Panc1 (cell line): ENCODE data around the gene CFAP210. TPM values are rescaled to one million over a fixed set of nuclear protein-coding genes. Genes with fewer than 3 reads are reported as not detected.

Experiments
- ATAC-seq: fragments of 200-7000 bp; cut with Tn5 transposase; 2 replicates; pipeline ENCODE4 v1.9.1; 2020; ENCODE audit warnings: mild to moderate bottlenecking, moderate library complexity
- BruUV-seq: library from RNA; stranded (reverse); fragments of 400-500 nt; replicated peaks from 2 replicates; lab custom pipeline; 2021; lab: Mats Ljungman, UMichigan
- CTCF ChIA-PET: fragments of 300-600 bp; sonication (Branson Sonifier 250); formaldehyde crosslinking; loops from one replicate; lab custom pipeline; 2022; ENCODE audit warnings: antibody characterized with exemption; lab: Charles Lee
- POLR2A ChIA-PET: fragments of 300-600 bp; sonication (Branson Sonifier 250); formaldehyde crosslinking; loops from one replicate; lab custom pipeline; 2022; ENCODE audit warnings: antibody characterized with exemption; lab: Charles Lee
- DNase-seq: peaks from one replicate; pipeline ENCODE4 v3.0.0-alpha.2; 2010; ENCODE audit warnings: low read depth, low spot score
- H3K27ac ChIP-seq: 2 replicates; pipeline ENCODE4 v1.5.1; 2011; ENCODE audit warnings: mild to moderate bottlenecking, low read length, inconsistent platforms
- H3K27me3 ChIP-seq: fragments of 200-500 bp; sonication (Bioruptor generic); 2 replicates; pipeline ENCODE4 v1.6.0; 2014; ENCODE audit warnings: low read length, inconsistent platforms; ENCODE audit not compliant: control insufficient read depth, insufficient read depth
- H3K36me3 ChIP-seq: fragments of 200-500 bp; sonication (Bioruptor generic); 2 replicates; pipeline ENCODE4 v1.5.1; 2014; ENCODE audit warnings: inconsistent platforms, mild to moderate bottlenecking, low read length, moderate library complexity; ENCODE audit not compliant: control insufficient read depth, insufficient read depth
- H3K4me1 ChIP-seq: 2 replicates; pipeline ENCODE4 v1.5.1; 2011; ENCODE audit warnings: inconsistent platforms, mild to moderate bottlenecking, low read length, moderate library complexity; ENCODE audit not compliant: control insufficient read depth, insufficient read depth
- H3K4me3 ChIP-seq, 2 experiments: 2 replicates each; pipeline ENCODE4 v1.5.1; 2011 to 2012; ENCODE audit warnings: low read depth in 2 of 2, low read length in 2 of 2, mild to moderate bottlenecking in 2 of 2, inconsistent platforms in 1 of 2, moderate library complexity in 1 of 2
- H3K9me3 ChIP-seq: fragments of 200-500 bp; sonication (Bioruptor generic); 2 replicates; pipeline ENCODE4 v1.5.1; 2014; ENCODE audit warnings: low read depth, mild to moderate bottlenecking, inconsistent platforms, low read length, moderate library complexity; ENCODE audit not compliant: control insufficient read depth, insufficient read depth
- CTCF ChIP-seq: fragments of 450-650 bp; IDR thresholded peaks from 2 replicates; pipeline ENCODE4 v1.5.1; 2017; ENCODE audit warnings: mild to moderate bottlenecking
- POLR2AphosphoS5 ChIP-seq: IDR thresholded peaks from 2 replicates; pipeline ENCODE4 v1.6.1; 2012; ENCODE audit warnings: mild to moderate bottlenecking, low read depth, low read length, moderate library complexity
- REST ChIP-seq, 2 experiments: IDR thresholded peaks; 2 replicates each; pipeline ENCODE4 v1.6.1; 2011 to 2012; ENCODE audit warnings: low read depth in 2 of 2, control low read depth in 1 of 2, low read length in 1 of 2, mild to moderate bottlenecking in 1 of 2, moderate library complexity in 1 of 2; ENCODE audit not compliant: insufficient read depth in 1 of 2
- SIN3A ChIP-seq: IDR thresholded peaks from 2 replicates; pipeline ENCODE4 v1.6.1; 2012; ENCODE audit warnings: low read depth, mild to moderate bottlenecking, low read length, moderate library complexity, borderline replicate concordance; ENCODE audit not compliant: insufficient read depth
- TCF7L2 ChIP-seq: IDR thresholded peaks from 2 replicates; pipeline ENCODE4 v1.6.1; 2011; ENCODE audit warnings: mild to moderate bottlenecking, low read depth, low read length, inconsistent platforms
- in situ Hi-C: cut with HindIII; loops from 2 replicates; pipeline ENCODE4 v1.10.0; 2016; ENCODE audit warnings: low sequenced_read_pairs, low pct_unique_long_range_greater_than_20kb
- intact Hi-C: fragments of 100-400 bp; cut with micrococcal nuclease; formaldehyde crosslinking; loops from one replicate; pipeline ENCODE4 v1.10.0; 2022; ENCODE audit not compliant: unreplicated experiment
- total RNA-seq: library from RNA; stranded (reverse); gene quantifications from one replicate; pipeline ENCODE4 v1.2.1, GENCODE V29; 2021; ENCODE audit not compliant: unreplicated experiment

Gene CFAP210
- total RNA-seq, 1 experiment from 2014 or later: 0.23 TPM

GRCh38 chr2:169727065-169727464, 32.9 kb upstream of the CFAP210 start:
- DNase-seq (no peak), ATAC-seq (no peak)
- ChIA-PET CTCF (interaction anchor here (0.6 kb wide), 1 partner anchor 226 kb away, joined by 3 read pairs; no protein-coding TSS in a partner anchor), POLR2A (no interaction called here)
- no peaks in the 10 kb centered on the region for H3K4me1 ChIP-seq
- intact Hi-C loops: no loop called here
- no peaks in the 10 kb centered on the region for H3K36me3 ChIP-seq
- TF ChIP-seq REST (IDR thresholded peaks at IDR 0.05; ENCODE audit: insufficient read depth in 1 of 2, low read depth in 2 of 2, low read length in 1 of 2) (no peak), TCF7L2 (no peak), POLR2AphosphoS5 (no peak), SIN3A (no peak), CTCF (no peak)
- no peaks in the 10 kb centered on the region for H3K27me3 ChIP-seq
- BruUV-seq: no TSS peak
- in situ Hi-C loops: no loop called here
- no peak overlapping the region for H3K4me3 ChIP-seq
- H3K9me3 ChIP-seq: no peaks in the 10 kb centered on the region
- H3K27ac ChIP-seq: no peak overlapping the region

GRCh38 chr2:169721016-169721415, 26.8 kb upstream of the CFAP210 start:
- in situ Hi-C loops (no loop called here), intact Hi-C loops (no loop called here)
- no TSS peak for BruUV-seq
- no peak for ATAC-seq
- Histone ChIP-seq H3K9me3 (no peaks in the 10 kb centered on the region), H3K27me3 (no peaks in the 10 kb centered on the region), H3K4me1 (peaks cover under 1% of the 10 kb centered on the region; the same call in 1 of the 2 replicates), H3K27ac (no peak overlapping the region), H3K36me3 (no peaks in the 10 kb centered on the region), H3K4me3 (no peak overlapping the region)
- CTCF ChIA-PET: no interaction called here
- POLR2A ChIA-PET: interaction anchor here (0.7 kb wide), 1 partner anchor 16 kb away, joined by 11 read pairs; no protein-coding TSS in a partner anchor
- no peak for DNase-seq
- TF ChIP-seq SIN3A (no peak), REST (IDR thresholded peaks at IDR 0.05; ENCODE audit: insufficient read depth in 1 of 2, low read depth in 2 of 2, low read length in 1 of 2) (no peak), POLR2AphosphoS5 (no peak), TCF7L2 (no peak), CTCF (no peak)
